HEK293T (cell line): ENCODE measurements around the gene TMEM240.

Source experiments
- ARNT ChIP-seq: fragments of 450-650 bp; IDR thresholded peaks from 2 replicates; pipeline ENCODE4 v1.6.1; 2017; ENCODE audit warnings: mild to moderate bottlenecking
- BHLHE40 ChIP-seq: fragments of 450-650 bp; IDR thresholded peaks from 2 replicates; pipeline ENCODE4 v1.6.1; 2016; ENCODE audit warnings: mild to moderate bottlenecking, moderate library complexity, borderline replicate concordance
- ELF4 ChIP-seq: fragments of 450-650 bp; IDR thresholded peaks from 2 replicates; pipeline ENCODE4 v1.6.1; 2017; ENCODE audit warnings: antibody characterized with exemption
- FOXA1 ChIP-seq: fragments of 450-650 bp; IDR thresholded peaks from 2 replicates; pipeline ENCODE4 v1.6.1; 2016; ENCODE audit warnings: mild to moderate bottlenecking
- FOXK2 ChIP-seq: fragments of 450-650 bp; IDR thresholded peaks from 2 replicates; pipeline ENCODE4 v1.6.1; 2016; ENCODE audit warnings: mild to moderate bottlenecking
- FOXM1 ChIP-seq: fragments of 450-650 bp; IDR thresholded peaks from 2 replicates; pipeline ENCODE4 v1.6.1; 2017; ENCODE audit warnings: mild to moderate bottlenecking, borderline replicate concordance
- LEF1 ChIP-seq: fragments of 450-650 bp; IDR thresholded peaks from 2 replicates; pipeline ENCODE4 v1.6.1; 2017; ENCODE audit warnings: mild to moderate bottlenecking, borderline replicate concordance
- PKNOX1 ChIP-seq: fragments of 450-650 bp; IDR thresholded peaks from 2 replicates; pipeline ENCODE4 v1.6.1; 2016
- SUZ12 ChIP-seq: fragments of 450-650 bp; IDR thresholded peaks from 2 replicates; pipeline ENCODE4 v1.6.1; 2016; ENCODE audit warnings: mild to moderate bottlenecking

- TF ChIP-seq PKNOX1 (no peak), FOXK2 (no peak), FOXA1 (no peak), BHLHE40 (no peak), SUZ12 (no peak), ARNT (no peak), ELF4 (no peak), LEF1 (no peak), FOXM1 (no peak)
These were observed 2.6 kb upstream of the TMEM240 start for GRCh38 chr1:1542766-1543705.
